ENCODE data around the gene CYP27A1. TPM values are rescaled to one million over a fixed set of nuclear protein-coding genes. Genes with fewer than 3 reads are reported as not detected.

The CYP27A1 gene
- total and polyA plus RNA-seq, 2 of the 4 experiments (the other 2 are of a cell fraction), result 5.2 to 5.3 TPM

- TF ChIP-seq ELK1 (IDR thresholded peaks at IDR 0.05; ENCODE audit: borderline replicate concordance, low read depth, low read length) (no peak), RFX5 (IDR thresholded peaks at IDR 0.05; ENCODE audit: low read depth, low read length) (no peak)
Measured at GRCh38 chr2:218783688-218784087, 1.7 kb downstream of the CYP27A1 start (continued).

- Histone ChIP-seq H2AK9ac (replicated peaks; ENCODE audit: low read depth, low read length, poor library complexity) (no peak overlapping the region), H3K9me3 (ENCODE audit: control insufficient read depth, insufficient read depth, low read length) (peaks cover 4% of the 10 kb centered on the region; the same call in 1 of the 2 replicates), H3K14ac (replicated peaks; ENCODE audit: low read depth, low read length) (no peak overlapping the region), H4K20me1 (ENCODE audit: insufficient read depth, low read length) (no peaks in the 10 kb centered on the region), H3K18ac (ENCODE audit: low read depth, low read length) (no peak overlapping the region), H3K27me3 (ENCODE audit: control insufficient read depth, insufficient read depth, low read length) (no peaks in the 10 kb centered on the region), H3K4me2 (ENCODE audit: low read depth, low read length) (no peak overlapping the region), H2AK5ac (ENCODE audit: low read depth, low read length) (no peak overlapping the region), H3K4me3 (ENCODE audit: insufficient read depth, low read depth, low read length) (no peak overlapping the region), H4K91ac (ENCODE audit: insufficient read depth, low read depth, low read length) (no peak overlapping the region), H3K4me1 (ENCODE audit: control insufficient read depth, insufficient read depth, low read length) (peaks cover 3% of the 10 kb centered on the region; the same call in 1 of the 2 replicates), H3K9ac (ENCODE audit: low read depth, low read length) (no peak overlapping the region), H3K4ac (ENCODE audit: low read depth, low read length) (no peak overlapping the region), H4K8ac (ENCODE audit: low read depth in 2 of 2, low read length in 2 of 2) (no peak overlapping the region), H2BK15ac (ENCODE audit: low read depth, low read length) (no peak overlapping the region), H2AFZ (replicated peaks; ENCODE audit: low read length, poor library complexity) (no peak overlapping the region), H3K9me1 (ENCODE audit: insufficient read depth, low read length) (peaks cover 3% of the 10 kb centered on the region; the same call in 1 of the 2 replicates), H2BK20ac (ENCODE audit: low read depth, low read length) (no peak overlapping the region), H3K36me3 (ENCODE audit: control insufficient read depth, insufficient read depth, low read length) (no peaks in the 10 kb centered on the region), H3K79me1 (ENCODE audit: low read depth in 1 of 2, low read length in 2 of 2) (peaks cover 0 to 5% of the 10 kb centered on the region in 2 experiments; a peak in 3 of 4 replicates), H2BK5ac (ENCODE audit: low read depth, low read length, poor library complexity, severe bottlenecking) (no peak overlapping the region), H2BK120ac (ENCODE audit: low read depth, low read length) (no peak overlapping the region), H3K23ac (ENCODE audit: low read depth, low read length) (no peak overlapping the region), H4K5ac (ENCODE audit: low read depth, low read length) (no peak overlapping the region), H3K27ac (ENCODE audit: insufficient read depth, low read length) (no peak overlapping the region), H3K56ac (ENCODE audit: extremely low read depth, insufficient read depth, low read length) (no peak overlapping the region)
- ATAC-seq (ENCODE audit: low read depth) (no peak), DNase-seq (no peak)
- dilution Hi-C loops (cut with HindIII; ENCODE audit: low sequenced_read_pairs, unreplicated experiment) (no loop called here), in situ Hi-C loops (cut with MboI; ENCODE audit: low sequenced_read_pairs) (no loop called here), intact Hi-C loops (cut with micrococcal nuclease) (no loop called here)
- WGBS, 2 experiments (ENCODE audit: extremely low coverage in 2 of 2, insufficient read length in 1 of 2), result 50% methylated on average over 1 of the region's 1 CpG; no CpG with 5 or more reads in 1 of the 2 experiments
- TF ChIP-seq CHD1 (IDR thresholded peaks at IDR 0.05; ENCODE audit: low read depth, low read length), result no peak
- TF ChIP-seq, protein P1, sequence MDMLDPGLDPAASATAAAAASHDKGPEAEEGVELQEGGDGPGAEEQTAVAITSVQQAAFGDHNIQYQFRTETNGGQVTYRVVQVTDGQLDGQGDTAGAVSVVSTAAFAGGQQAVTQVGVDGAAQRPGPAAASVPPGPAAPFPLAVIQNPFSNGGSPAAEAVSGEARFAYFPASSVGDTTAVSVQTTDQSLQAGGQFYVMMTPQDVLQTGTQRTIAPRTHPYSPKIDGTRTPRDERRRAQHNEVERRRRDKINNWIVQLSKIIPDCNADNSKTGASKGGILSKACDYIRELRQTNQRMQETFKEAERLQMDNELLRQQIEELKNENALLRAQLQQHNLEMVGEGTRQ (IDR thresholded peaks at IDR 0.05; ENCODE audit: low read depth, low read length), result no peak
- no peak for TF ChIP-seq MAFK (IDR thresholded peaks at IDR 0.05; ENCODE audit: low read depth, low read length)
- no peak for TF ChIP-seq SMC3 (IDR thresholded peaks at IDR 0.05; ENCODE audit: low read depth, low read length)
- no peak for TF ChIP-seq MAZ (IDR thresholded peaks at IDR 0.05; ENCODE audit: borderline replicate concordance, low read depth, low read length)
- no peak for TF ChIP-seq FOS (IDR thresholded peaks at IDR 0.05; ENCODE audit: low read depth, low read length)
- no peak for TF ChIP-seq POLR2A (IDR thresholded peaks at IDR 0.05; ENCODE audit: low read depth, low read length)
- no peak for TF ChIP-seq ELK1 (IDR thresholded peaks at IDR 0.05; ENCODE audit: borderline replicate concordance, low read depth, low read length)
- no TSS peak for BruUV-seq (replicated peaks)
- POLR2A ChIA-PET (ENCODE audit: unreplicated experiment), result no interaction called here
- CTCF ChIA-PET, result no interaction called here
Measured at GRCh38 chr2:218785103-218785502, 3.2 kb downstream of the CYP27A1 start.

Data from IMR-90 (cell line).